Neural crest cell (in vitro differentiated cells): ENCODE results near the gene EGFR. TPM values are rescaled to one million over a fixed set of nuclear protein-coding genes. Genes with fewer than 3 reads are reported as not detected.

ENCODE experiments used
- DNase-seq: peaks from one replicate; pipeline ENCODE4 v3.0.0; 2021; ENCODE audit warnings: low read depth, mixed read lengths, low spot score
- H3K27ac Mint-ChIP-seq: one replicate; pipeline ENCODE4 v1.8.0; 2021; ENCODE audit warnings: mild to moderate bottlenecking, mixed read lengths; ENCODE audit not compliant: unreplicated experiment
- H3K27me3 Mint-ChIP-seq: 2 replicates; pipeline ENCODE4 v1.8.0; 2021; ENCODE audit warnings: low read depth, mild to moderate bottlenecking, mixed read lengths
- H3K36me3 Mint-ChIP-seq: 2 replicates; pipeline ENCODE4 v1.8.0; 2021; ENCODE audit warnings: low read depth, mild to moderate bottlenecking, mixed read lengths
- H3K4me1 Mint-ChIP-seq: 2 replicates; pipeline ENCODE4 v1.8.0; 2021; ENCODE audit warnings: mixed read lengths
- H3K4me3 Mint-ChIP-seq: one replicate; pipeline ENCODE4 v1.8.0; 2021; ENCODE audit warnings: mild to moderate bottlenecking, mixed read lengths
- H3K9me3 Mint-ChIP-seq: 2 replicates; pipeline ENCODE4 v1.8.0; 2021; ENCODE audit warnings: mixed read lengths
- total RNA-seq: library from RNA; stranded (reverse); gene quantifications from 2 replicates; pipeline ENCODE4 v1.2.1, GENCODE V29; 2021
- TF ChIP-seq, protein P1 (sequence below): fragments of 200-600 bp; sonication (generic); conservative IDR thresholded peaks from 2 replicates; pipeline ENCODE4 v1.5.0; 2021; ENCODE audit warnings: antibody characterized with exemption, mild to moderate bottlenecking

EGFR gene
- total RNA-seq, 1 donor from 2014 or later = 2.3 TPM

DNA sequence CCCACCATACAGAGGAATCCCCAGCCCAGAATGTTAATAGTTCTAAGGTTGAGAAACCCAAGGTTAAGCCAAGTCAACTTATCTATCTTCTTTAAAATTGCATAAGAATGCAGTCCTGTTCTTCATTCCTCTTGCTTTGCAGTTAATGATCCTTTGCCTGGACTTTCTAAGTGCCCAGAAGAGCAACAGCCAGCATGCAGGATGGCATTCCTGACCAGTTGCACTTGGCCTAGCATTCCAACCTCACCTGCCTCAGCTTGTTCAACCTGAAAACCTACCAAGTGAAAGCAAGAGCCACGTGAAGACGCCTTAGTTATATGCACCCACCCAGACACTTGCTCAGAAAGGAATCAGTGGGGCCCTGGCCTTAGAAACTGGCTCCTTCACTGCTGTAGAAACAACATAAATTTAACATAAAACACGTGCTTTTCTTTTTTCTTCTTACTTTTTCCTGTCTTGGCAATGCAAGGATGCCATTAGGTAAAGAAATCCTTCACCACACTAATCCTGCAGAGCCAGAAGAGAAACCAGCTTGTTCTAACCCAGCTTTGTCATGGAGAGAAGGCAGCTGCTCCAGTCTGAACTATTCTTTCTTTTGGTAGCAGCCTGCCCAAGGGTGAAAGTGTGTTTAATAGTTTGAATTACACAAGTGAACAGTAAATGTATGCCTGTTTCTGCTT lies 25.0 kb downstream of the EGFR start:
- no peaks in the 10 kb centered on the region for H3K36me3 Mint-ChIP-seq
- no peaks in the 10 kb centered on the region for H3K4me1 Mint-ChIP-seq
- peaks cover 3% of the 10 kb centered on the region for H3K27me3 Mint-ChIP-seq
- H3K9me3 Mint-ChIP-seq = no peaks in the 10 kb centered on the region
- no peak overlapping the region for H3K4me3 Mint-ChIP-seq
- no peak overlapping the region for H3K27ac Mint-ChIP-seq
- TF ChIP-seq, protein P1, sequence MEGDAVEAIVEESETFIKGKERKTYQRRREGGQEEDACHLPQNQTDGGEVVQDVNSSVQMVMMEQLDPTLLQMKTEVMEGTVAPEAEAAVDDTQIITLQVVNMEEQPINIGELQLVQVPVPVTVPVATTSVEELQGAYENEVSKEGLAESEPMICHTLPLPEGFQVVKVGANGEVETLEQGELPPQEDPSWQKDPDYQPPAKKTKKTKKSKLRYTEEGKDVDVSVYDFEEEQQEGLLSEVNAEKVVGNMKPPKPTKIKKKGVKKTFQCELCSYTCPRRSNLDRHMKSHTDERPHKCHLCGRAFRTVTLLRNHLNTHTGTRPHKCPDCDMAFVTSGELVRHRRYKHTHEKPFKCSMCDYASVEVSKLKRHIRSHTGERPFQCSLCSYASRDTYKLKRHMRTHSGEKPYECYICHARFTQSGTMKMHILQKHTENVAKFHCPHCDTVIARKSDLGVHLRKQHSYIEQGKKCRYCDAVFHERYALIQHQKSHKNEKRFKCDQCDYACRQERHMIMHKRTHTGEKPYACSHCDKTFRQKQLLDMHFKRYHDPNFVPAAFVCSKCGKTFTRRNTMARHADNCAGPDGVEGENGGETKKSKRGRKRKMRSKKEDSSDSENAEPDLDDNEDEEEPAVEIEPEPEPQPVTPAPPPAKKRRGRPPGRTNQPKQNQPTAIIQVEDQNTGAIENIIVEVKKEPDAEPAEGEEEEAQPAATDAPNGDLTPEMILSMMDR = no peak
- DNase-seq = no peak

DNA sequence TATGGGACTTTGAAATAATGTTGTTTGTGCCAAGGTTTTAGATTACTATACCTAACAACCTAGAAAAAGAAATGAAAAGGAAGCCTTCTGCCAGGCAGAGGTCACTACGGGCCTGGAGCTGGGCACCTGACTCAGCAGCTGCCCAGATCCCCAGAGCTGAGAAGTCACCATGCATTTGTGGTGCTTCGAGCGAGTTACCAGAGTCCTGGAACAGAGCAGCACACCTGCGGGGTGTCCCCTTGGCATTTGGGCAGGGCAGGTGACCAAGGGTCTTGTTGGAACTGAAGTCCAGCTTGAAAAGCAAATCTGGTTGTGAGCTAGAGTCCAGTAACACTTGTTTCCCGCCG lies 25.5 kb downstream of the EGFR start:
- TF ChIP-seq, protein P1 = no peak
- Mint-ChIP-seq H3K9me3 (no peaks in the 10 kb centered on the region), H3K36me3 (no peaks in the 10 kb centered on the region), H3K27me3 (peaks cover 1% of the 10 kb centered on the region), H3K27ac (no peak overlapping the region), H3K4me1 (no peaks in the 10 kb centered on the region), H3K4me3 (no peak overlapping the region)
- DNase-seq = no peak

DNA sequence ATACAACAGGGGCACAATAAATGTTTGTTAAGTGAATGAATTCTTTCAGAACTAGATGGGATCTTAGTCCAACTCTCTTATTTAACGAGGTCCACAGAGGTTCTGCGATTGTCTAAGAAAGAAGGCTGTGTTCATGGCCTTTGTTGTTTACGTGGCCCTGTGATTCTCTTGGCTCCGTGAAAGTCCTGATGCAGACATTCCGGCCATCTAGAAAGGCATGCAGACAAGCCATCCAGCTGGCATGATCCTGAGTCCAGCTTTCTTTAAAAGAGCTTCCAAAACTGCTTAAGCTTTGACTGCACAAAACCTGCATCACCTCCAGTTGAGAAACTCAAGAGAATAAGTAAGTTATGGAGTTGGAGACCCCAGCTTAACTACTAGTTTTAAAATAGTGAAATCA lies 26.0 kb downstream of the EGFR start:
- Mint-ChIP-seq H3K4me3 (no peak overlapping the region), H3K4me1 (no peaks in the 10 kb centered on the region), H3K36me3 (no peaks in the 10 kb centered on the region), H3K27me3 (no peaks in the 10 kb centered on the region), H3K9me3 (no peaks in the 10 kb centered on the region), H3K27ac (no peak overlapping the region)
- no peak for DNase-seq
- TF ChIP-seq, protein P1 = no peak

DNA sequence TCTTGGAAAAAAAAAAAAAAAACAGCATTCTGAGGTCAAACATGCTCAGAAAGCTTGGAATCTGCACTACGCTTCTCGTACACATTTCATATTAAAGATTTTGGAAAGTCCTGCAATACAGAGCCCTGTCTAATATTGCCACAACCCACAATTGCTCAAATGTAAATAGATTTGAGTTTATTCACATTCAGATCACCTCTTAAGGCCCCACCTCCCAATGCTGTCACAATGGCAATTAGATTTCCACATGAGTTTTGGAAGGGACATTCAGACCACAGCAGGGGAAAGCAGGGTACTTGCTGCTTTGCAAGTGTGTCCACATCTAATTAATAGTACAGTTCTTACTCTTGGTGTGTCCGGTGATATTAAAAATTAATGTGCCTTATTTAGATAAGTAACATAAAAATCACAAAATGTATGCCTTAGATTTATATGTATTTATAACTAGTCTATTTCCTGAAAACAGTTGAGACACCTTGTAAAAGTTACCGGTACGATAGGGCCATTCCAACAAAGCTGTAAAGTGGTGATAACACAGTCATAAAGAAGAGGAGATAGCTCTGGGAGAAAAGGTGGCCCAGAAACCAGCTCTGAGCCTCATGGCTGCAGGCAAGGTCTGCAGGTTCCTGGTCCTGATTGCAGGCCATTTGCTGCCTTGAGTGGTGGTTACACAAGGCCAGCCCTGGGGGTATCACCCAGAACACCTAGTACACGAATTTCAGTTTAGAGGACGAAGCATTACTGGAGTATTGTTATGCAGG lies 27.9 kb downstream of the EGFR start:
- no peaks in the 10 kb centered on the region for H3K4me1 Mint-ChIP-seq
- TF ChIP-seq, protein P1 = no peak
- no peak overlapping the region for H3K27ac Mint-ChIP-seq
- no peak overlapping the region for H3K4me3 Mint-ChIP-seq
- DNase-seq = no peak
- H3K9me3 Mint-ChIP-seq = no peaks in the 10 kb centered on the region
- no peaks in the 10 kb centered on the region for H3K36me3 Mint-ChIP-seq
- H3K27me3 Mint-ChIP-seq = no peaks in the 10 kb centered on the region

DNA sequence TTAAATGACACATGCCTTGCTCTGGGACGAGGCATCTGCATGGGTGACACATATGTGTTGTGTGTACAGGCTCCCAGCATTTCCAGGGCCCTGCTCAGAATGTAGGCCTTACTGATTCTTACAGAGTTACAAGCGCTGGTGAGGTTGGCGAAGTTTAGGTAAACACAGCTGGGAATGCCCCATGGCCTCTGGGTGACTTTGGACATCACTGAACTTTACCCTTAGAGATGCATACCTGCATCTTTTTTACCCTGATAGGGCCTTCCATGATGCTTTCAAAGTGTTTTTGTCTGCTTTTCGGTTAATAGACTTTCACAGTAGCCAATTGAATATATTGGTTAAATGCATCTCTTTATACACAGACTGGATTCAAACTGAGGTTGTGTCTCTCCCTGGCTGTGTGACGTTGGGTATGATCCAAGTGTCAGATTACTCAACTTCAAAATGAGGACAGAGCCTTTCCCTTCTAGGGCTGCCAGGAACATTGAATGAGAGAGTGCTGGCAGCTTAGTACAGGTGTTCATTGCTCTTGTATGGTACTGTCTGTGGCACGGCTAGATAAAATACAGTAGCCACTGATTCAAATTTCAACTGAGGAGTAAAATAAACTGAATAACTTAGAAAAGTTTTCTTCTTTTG lies 29.5 kb downstream of the EGFR start:
- no peak overlapping the region for H3K27ac Mint-ChIP-seq
- no peak overlapping the region for H3K4me3 Mint-ChIP-seq
- H3K36me3 Mint-ChIP-seq = no peaks in the 10 kb centered on the region
- no peak for DNase-seq
- H3K4me1 Mint-ChIP-seq = no peaks in the 10 kb centered on the region
- no peaks in the 10 kb centered on the region for H3K27me3 Mint-ChIP-seq
- H3K9me3 Mint-ChIP-seq = no peaks in the 10 kb centered on the region
- TF ChIP-seq, protein P1 = no peak
